WERI-Rb-1 (cell line): ENCODE results near the gene GDF9.

Source experiments
- DNase-seq: peaks from one replicate; pipeline ENCODE4 v3.0.0-alpha.2; 2020
- H3K27ac ChIP-seq: fragments of 250-450 bp; sonication (Bioruptor Pico); 2 replicates; pipeline ENCODE4 v1.5.1; 2020; ENCODE audit warnings: mild to moderate bottlenecking, moderate library complexity
- H3K27me3 ChIP-seq: fragments of 250-450 bp; sonication (Bioruptor Pico); 2 replicates; pipeline ENCODE4 v1.5.1; 2021; ENCODE audit warnings: mild to moderate bottlenecking, low read depth, moderate library complexity; ENCODE audit not compliant: insufficient read depth, severe bottlenecking
- H3K36me3 ChIP-seq: fragments of 250-450 bp; sonication (Bioruptor Pico); 2 replicates; pipeline ENCODE4 v1.5.1; 2020; ENCODE audit warnings: mild to moderate bottlenecking, moderate library complexity
- H3K4me3 ChIP-seq: 2 replicates; pipeline ENCODE4 v1.5.1; 2011; ENCODE audit warnings: low read depth, mild to moderate bottlenecking, control low read depth, low read length
- H3K9me3 ChIP-seq: fragments of 250-450 bp; sonication (Bioruptor Pico); 2 replicates; pipeline ENCODE4 v1.5.1; 2021; ENCODE audit warnings: mild to moderate bottlenecking, moderate library complexity; ENCODE audit not compliant: severe bottlenecking
- CTCF ChIP-seq: IDR thresholded peaks from 2 replicates; pipeline ENCODE4 v1.5.1; 2011; ENCODE audit warnings: low read depth, mild to moderate bottlenecking, control low read depth, inconsistent platforms, low read length

The GDF9 gene

GRCh38 chr5:132853790-132854189 is 12.5 kb downstream of the GDF9 start:
- TF ChIP-seq CTCF: no peak
- Histone ChIP-seq H3K4me3 (no peak overlapping the region), H3K9me3 (no peaks in the 10 kb centered on the region), H3K27ac (no peak overlapping the region), H3K36me3 (no peaks in the 10 kb centered on the region), H3K27me3 (no peaks in the 10 kb centered on the region)
- no peak for DNase-seq

GRCh38 chr5:132853323-132853722 is 12.9 kb downstream of the GDF9 start:
- DNase-seq: no peak
- no peak for TF ChIP-seq CTCF
- Histone ChIP-seq H3K4me3 (no peak overlapping the region), H3K27ac (no peak overlapping the region), H3K9me3 (no peaks in the 10 kb centered on the region), H3K27me3 (no peaks in the 10 kb centered on the region), H3K36me3 (no peaks in the 10 kb centered on the region)

- DNase-seq: no peak
- no peak overlapping the region for H3K27ac ChIP-seq
- no peak for TF ChIP-seq CTCF
- no peaks in the 10 kb centered on the region for H3K36me3 ChIP-seq
- H3K4me3 ChIP-seq: no peak overlapping the region
- H3K27me3 ChIP-seq: no peaks in the 10 kb centered on the region
- no peaks in the 10 kb centered on the region for H3K9me3 ChIP-seq
Observed at GRCh38 chr5:132850066-132850465, 16.2 kb downstream of the GDF9 start.

- H3K27ac ChIP-seq: no peak overlapping the region
- no peak overlapping the region for H3K4me3 ChIP-seq
- no peak for DNase-seq
- H3K9me3 ChIP-seq: no peaks in the 10 kb centered on the region
- TF ChIP-seq CTCF: no peak
- H3K27me3 ChIP-seq: no peaks in the 10 kb centered on the region
- no peaks in the 10 kb centered on the region for H3K36me3 ChIP-seq
Observed at GRCh38 chr5:132849347-132849746, 16.9 kb downstream of the GDF9 start.

GRCh38 chr5:132848270-132848669 is 18.0 kb downstream of the GDF9 start:
- Histone ChIP-seq H3K9me3 (no peaks in the 10 kb centered on the region), H3K27ac (no peak overlapping the region), H3K27me3 (no peaks in the 10 kb centered on the region), H3K36me3 (no peaks in the 10 kb centered on the region), H3K4me3 (no peak overlapping the region)
- TF ChIP-seq CTCF: no peak
- no peak for DNase-seq

GRCh38 chr5:132841305-132841704 is 25.0 kb downstream of the GDF9 start:
- no peak for DNase-seq
- H3K4me3 ChIP-seq: no peak overlapping the region
- no peak overlapping the region for H3K27ac ChIP-seq
- no peak for TF ChIP-seq CTCF
- H3K36me3 ChIP-seq: no peaks in the 10 kb centered on the region
- H3K27me3 ChIP-seq: no peaks in the 10 kb centered on the region
- no peaks in the 10 kb centered on the region for H3K9me3 ChIP-seq
